SK-N-SH treated with all-trans-retinoic acid at 6 μM for 48 hours (cell line): ENCODE data around the gene SP7.
"Not testable (repeated sequence)": the region's sequence is repeated elsewhere in the genome, so short reads cannot be mapped to it uniquely, and the experiment has no call there.

Experiments
- ATAC-seq: fragments of 200-7000 bp; cut with Tn5 transposase; 3 replicates; pipeline ENCODE4 v1.9.1; 2020; ENCODE audit warnings: mild to moderate bottlenecking, moderate library complexity
- ARNTL ChIP-seq: fragments of 450-650 bp; formaldehyde crosslinking; IDR thresholded peaks from 2 replicates; pipeline ENCODE4 v1.5.0; 2020; ENCODE audit warnings: low read depth, mild to moderate bottlenecking, moderate library complexity, borderline replicate concordance
- BACH2 ChIP-seq: fragments of 250-450 bp; sonication (Bioruptor Pico); IDR thresholded peaks from 2 replicates; pipeline ENCODE4 v1.9.0; 2021; ENCODE audit warnings: mild to moderate bottlenecking, borderline replicate concordance
- CSDC2 ChIP-seq: fragments of 250-450 bp; sonication (Bioruptor Pico); IDR thresholded peaks from 2 replicates; pipeline ENCODE4 v1.5.0; 2020; ENCODE audit warnings: mild to moderate bottlenecking, moderate library complexity
- CSRNP3 ChIP-seq: fragments of 250-450 bp; sonication (Bioruptor Pico); IDR thresholded peaks from 2 replicates; pipeline ENCODE4 v1.5.1; 2021; ENCODE audit warnings: mild to moderate bottlenecking, moderate library complexity
- ESRRG ChIP-seq: fragments of 250-450 bp; sonication (Bioruptor Pico); IDR thresholded peaks from 2 replicates; pipeline ENCODE4 v1.6.1; 2021; ENCODE audit warnings: mild to moderate bottlenecking
- ISL1 ChIP-seq: fragments of 250-450 bp; sonication (Bioruptor Pico); IDR thresholded peaks from 2 replicates; pipeline ENCODE4 v2.1.2; 2022; ENCODE audit warnings: mild to moderate bottlenecking, moderate library complexity
- POU6F1 ChIP-seq: fragments of 250-450 bp; sonication (Bioruptor Pico); IDR thresholded peaks from 2 replicates; pipeline ENCODE4 v1.8.0; 2021; ENCODE audit warnings: low read depth, mild to moderate bottlenecking, moderate library complexity, borderline replicate concordance
- RARB ChIP-seq: fragments of 250-450 bp; sonication (Bioruptor Pico); IDR thresholded peaks from 2 replicates; pipeline ENCODE4 v1.8.0; 2021; ENCODE audit warnings: mild to moderate bottlenecking, moderate library complexity
- SNAI2 ChIP-seq: fragments of 250-450 bp; sonication (Bioruptor Pico); IDR thresholded peaks from 2 replicates; pipeline ENCODE4 v1.5.0; 2020; ENCODE audit warnings: mild to moderate bottlenecking, moderate library complexity
- TCF4 ChIP-seq: fragments of 250-450 bp; sonication (Bioruptor Pico); IDR thresholded peaks from 2 replicates; pipeline ENCODE4 v1.8.0; 2021; ENCODE audit warnings: mild to moderate bottlenecking, moderate library complexity, borderline replicate concordance
- TOX ChIP-seq: fragments of 250-450 bp; sonication (Bioruptor Pico); IDR thresholded peaks from 2 replicates; pipeline ENCODE4 v1.8.0; 2021; ENCODE audit warnings: mild to moderate bottlenecking, moderate library complexity, borderline replicate concordance
- ZC3H10 ChIP-seq: fragments of 250-450 bp; sonication (Bioruptor Pico); IDR thresholded peaks from 2 replicates; pipeline ENCODE4 v1.5.1; 2021; ENCODE audit warnings: mild to moderate bottlenecking, moderate library complexity
- ZFP3 ChIP-seq: fragments of 250-450 bp; sonication (Bioruptor Pico); IDR thresholded peaks from 2 replicates; pipeline ENCODE4 v1.5.0; 2020; ENCODE audit warnings: mild to moderate bottlenecking, moderate library complexity
- ZFP30 ChIP-seq: fragments of 450-650 bp; formaldehyde crosslinking; IDR thresholded peaks from 2 replicates; pipeline ENCODE4 v1.5.0; 2022; ENCODE audit warnings: mild to moderate bottlenecking, moderate library complexity
- ZNF565 ChIP-seq: fragments of 450-650 bp; formaldehyde crosslinking; conservative IDR thresholded peaks from 2 replicates; pipeline ENCODE4 v1.5.0; 2020; ENCODE audit warnings: low read depth, mild to moderate bottlenecking, moderate library complexity
- ZNF70 ChIP-seq: fragments of 450-650 bp; formaldehyde crosslinking; IDR thresholded peaks from 2 replicates; pipeline ENCODE4 v1.5.0; 2020; ENCODE audit warnings: mild to moderate bottlenecking, moderate library complexity
- ZNF8 ChIP-seq: fragments of 450-650 bp; formaldehyde crosslinking; IDR thresholded peaks from 2 replicates; pipeline ENCODE4 v1.5.0; 2020; ENCODE audit warnings: mild to moderate bottlenecking, moderate library complexity
- TF ChIP-seq, protein P1 (sequence below): fragments of 250-450 bp; sonication (Bioruptor Pico); IDR thresholded peaks from 2 replicates; pipeline ENCODE4 v1.5.0; 2020; ENCODE audit warnings: mild to moderate bottlenecking, moderate library complexity
- TF ChIP-seq, protein P2 (sequence below): fragments of 250-450 bp; sonication (Bioruptor Pico); IDR thresholded peaks from 2 replicates; pipeline ENCODE4 v1.8.0; 2020; ENCODE audit warnings: mild to moderate bottlenecking, moderate library complexity, borderline replicate concordance

Gene SP7

GRCh38 chr12:53299101-53299453 is 37.1 kb downstream of the SP7 start:
- ATAC-seq, result peak; percentile 4; the same call in 1 of the 3 replicates
- no peak for TF ChIP-seq ZNF70 (CRISPR knock-in tag)
- no peak for TF ChIP-seq TCF4 (CRISPR knock-in tag)
- TF ChIP-seq TOX (CRISPR knock-in tag), result no peak
- no peak for TF ChIP-seq ZNF565 (CRISPR knock-in tag)
- no peak for TF ChIP-seq CSRNP3 (CRISPR knock-in tag)
- TF ChIP-seq ESRRG, result no peak
- no peak for TF ChIP-seq ZFP3 (CRISPR knock-in tag)
- TF ChIP-seq BACH2 (CRISPR knock-in tag), result no peak
- TF ChIP-seq, protein P1, sequence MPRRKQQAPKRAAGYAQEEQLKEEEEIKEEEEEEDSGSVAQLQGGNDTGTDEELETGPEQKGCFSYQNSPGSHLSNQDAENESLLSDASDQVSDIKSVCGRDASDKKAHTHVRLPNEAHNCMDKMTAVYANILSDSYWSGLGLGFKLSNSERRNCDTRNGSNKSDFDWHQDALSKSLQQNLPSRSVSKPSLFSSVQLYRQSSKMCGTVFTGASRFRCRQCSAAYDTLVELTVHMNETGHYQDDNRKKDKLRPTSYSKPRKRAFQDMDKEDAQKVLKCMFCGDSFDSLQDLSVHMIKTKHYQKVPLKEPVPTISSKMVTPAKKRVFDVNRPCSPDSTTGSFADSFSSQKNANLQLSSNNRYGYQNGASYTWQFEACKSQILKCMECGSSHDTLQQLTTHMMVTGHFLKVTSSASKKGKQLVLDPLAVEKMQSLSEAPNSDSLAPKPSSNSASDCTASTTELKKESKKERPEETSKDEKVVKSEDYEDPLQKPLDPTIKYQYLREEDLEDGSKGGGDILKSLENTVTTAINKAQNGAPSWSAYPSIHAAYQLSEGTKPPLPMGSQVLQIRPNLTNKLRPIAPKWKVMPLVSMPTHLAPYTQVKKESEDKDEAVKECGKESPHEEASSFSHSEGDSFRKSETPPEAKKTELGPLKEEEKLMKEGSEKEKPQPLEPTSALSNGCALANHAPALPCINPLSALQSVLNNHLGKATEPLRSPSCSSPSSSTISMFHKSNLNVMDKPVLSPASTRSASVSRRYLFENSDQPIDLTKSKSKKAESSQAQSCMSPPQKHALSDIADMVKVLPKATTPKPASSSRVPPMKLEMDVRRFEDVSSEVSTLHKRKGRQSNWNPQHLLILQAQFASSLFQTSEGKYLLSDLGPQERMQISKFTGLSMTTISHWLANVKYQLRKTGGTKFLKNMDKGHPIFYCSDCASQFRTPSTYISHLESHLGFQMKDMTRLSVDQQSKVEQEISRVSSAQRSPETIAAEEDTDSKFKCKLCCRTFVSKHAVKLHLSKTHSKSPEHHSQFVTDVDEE (CRISPR knock-in tag), result no peak
- TF ChIP-seq RARB (CRISPR knock-in tag), result no peak
- no peak for TF ChIP-seq POU6F1
- no peak for TF ChIP-seq SNAI2 (CRISPR knock-in tag)
- no peak for TF ChIP-seq CSDC2 (CRISPR knock-in tag)

- no peak for ATAC-seq
- TF ChIP-seq SNAI2 (CRISPR knock-in tag), result no peak
- TF ChIP-seq ZFP30, result no peak
- no peak for TF ChIP-seq ESRRG
- TF ChIP-seq ZNF565 (CRISPR knock-in tag), result no peak
- no peak for TF ChIP-seq RARB (CRISPR knock-in tag)
- TF ChIP-seq CSDC2 (CRISPR knock-in tag), result no peak
- TF ChIP-seq ZFP3 (CRISPR knock-in tag), result no peak
- TF ChIP-seq, protein P1 (CRISPR knock-in tag), result no peak
- no peak for TF ChIP-seq ZC3H10
Observed at GRCh38 chr12:53298164-53298563, 38.0 kb downstream of the SP7 start.

DNA sequence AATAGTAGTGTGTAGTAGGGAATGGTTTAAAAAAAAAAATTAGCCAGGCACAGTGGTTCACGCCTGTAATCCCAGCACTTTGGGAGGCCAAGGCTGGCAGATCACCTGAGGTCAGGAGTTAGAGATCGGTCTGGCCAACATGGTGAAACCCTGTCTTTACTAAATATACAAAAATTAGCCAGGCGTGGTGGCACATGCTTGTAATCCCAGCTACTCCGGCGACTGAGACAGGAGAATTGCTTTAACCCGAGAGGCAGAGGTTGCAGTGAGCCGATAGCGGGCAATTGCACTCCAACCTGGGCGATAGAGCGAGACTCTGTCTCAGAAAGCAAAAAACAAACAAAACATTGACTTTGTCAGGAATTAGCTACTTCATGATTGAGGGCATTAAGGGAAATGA is 39.0 kb downstream of the SP7 start:
- not testable (repeated sequence) for ATAC-seq

- ATAC-seq, result peak; percentile 1; the same call in 2 of the 3 replicates
- TF ChIP-seq RARB (CRISPR knock-in tag) (no peak), TOX (CRISPR knock-in tag) (no peak), SNAI2 (CRISPR knock-in tag) (no peak), ESRRG (no peak), ISL1 (no peak), POU6F1 (no peak), ZNF8 (CRISPR knock-in tag) (no peak), ZNF565 (CRISPR knock-in tag) (no peak), ARNTL (CRISPR knock-in tag) (no peak)
- TF ChIP-seq, protein P2, sequence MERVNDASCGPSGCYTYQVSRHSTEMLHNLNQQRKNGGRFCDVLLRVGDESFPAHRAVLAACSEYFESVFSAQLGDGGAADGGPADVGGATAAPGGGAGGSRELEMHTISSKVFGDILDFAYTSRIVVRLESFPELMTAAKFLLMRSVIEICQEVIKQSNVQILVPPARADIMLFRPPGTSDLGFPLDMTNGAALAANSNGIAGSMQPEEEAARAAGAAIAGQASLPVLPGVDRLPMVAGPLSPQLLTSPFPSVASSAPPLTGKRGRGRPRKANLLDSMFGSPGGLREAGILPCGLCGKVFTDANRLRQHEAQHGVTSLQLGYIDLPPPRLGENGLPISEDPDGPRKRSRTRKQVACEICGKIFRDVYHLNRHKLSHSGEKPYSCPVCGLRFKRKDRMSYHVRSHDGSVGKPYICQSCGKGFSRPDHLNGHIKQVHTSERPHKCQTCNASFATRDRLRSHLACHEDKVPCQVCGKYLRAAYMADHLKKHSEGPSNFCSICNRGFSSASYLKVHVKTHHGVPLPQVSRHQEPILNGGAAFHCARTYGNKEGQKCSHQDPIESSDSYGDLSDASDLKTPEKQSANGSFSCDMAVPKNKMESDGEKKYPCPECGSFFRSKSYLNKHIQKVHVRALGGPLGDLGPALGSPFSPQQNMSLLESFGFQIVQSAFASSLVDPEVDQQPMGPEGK (CRISPR knock-in tag), result no peak
- TF ChIP-seq, protein P1 (CRISPR knock-in tag), result no peak
Observed at GRCh38 chr12:53295891-53296219, 40.3 kb downstream of the SP7 start.
